ENCODE results near the gene SMARCD3.

DNA sequence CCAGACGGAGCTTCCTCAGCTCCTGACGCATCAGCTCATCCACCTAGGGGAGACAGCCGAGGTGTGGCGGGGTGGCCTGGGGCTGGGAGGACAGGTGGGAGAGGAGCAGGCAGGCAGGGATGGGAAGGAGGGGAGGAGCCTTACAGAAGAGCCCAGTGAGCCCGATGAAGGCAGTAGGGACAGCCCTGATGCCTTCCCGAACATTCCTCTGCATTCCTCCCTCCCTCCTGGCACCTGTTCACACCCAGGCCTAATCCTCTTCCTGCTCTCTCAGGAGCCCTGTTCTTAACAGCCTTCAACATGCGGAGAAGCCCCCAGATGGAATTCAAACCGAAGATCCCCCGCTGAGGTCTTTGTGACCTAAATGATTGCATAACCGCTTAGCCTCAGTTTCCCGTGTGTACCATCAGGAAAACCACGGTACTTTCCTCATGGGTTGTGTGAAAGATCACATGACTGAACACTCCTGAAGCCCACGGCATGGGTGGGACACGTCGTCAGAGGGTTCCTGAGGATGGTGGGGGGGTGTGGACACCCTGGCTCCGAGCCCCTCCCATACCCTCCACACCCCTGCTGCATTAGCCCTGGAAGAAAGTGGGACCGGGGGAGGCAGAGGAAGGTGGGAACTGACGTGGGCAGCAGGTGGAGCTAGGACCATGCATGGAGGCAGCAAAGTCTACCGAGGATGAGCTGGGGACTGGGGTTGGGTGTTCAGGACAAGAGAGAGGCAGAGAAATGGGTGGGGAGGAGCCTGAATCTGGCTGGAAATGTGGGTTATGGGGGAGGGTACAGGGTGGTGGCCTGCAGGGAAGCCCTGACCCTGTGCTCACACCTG is 52.7 kb downstream of the SMARCD3 start:
- TF ChIP-seq SP1 (IDR thresholded peaks at IDR 0.05) (no peak), SUZ12 (IDR thresholded peaks at IDR 0.05) (no peak), FOXA1 (IDR thresholded peaks at IDR 0.05) (no peak), ARNT (IDR thresholded peaks at IDR 0.05) (no peak), FOXM1 (IDR thresholded peaks at IDR 0.05; ENCODE audit: borderline replicate concordance) (no peak)

Data from HEK293T (cell line).